CD4-positive, alpha-beta T cell treated with Interleukin-4 for 4 hours (primary cell): Measurements from ENCODE around the gene TTC39B.

Experiments
- DNase-seq: peaks from one replicate; pipeline ENCODE4 v3.0.0-alpha.2; 2020

The TTC39B gene

GRCh38 chr9:15158064-15158463, 149.0 kb downstream of the TTC39B start:
- DNase-seq = no peak

DNA sequence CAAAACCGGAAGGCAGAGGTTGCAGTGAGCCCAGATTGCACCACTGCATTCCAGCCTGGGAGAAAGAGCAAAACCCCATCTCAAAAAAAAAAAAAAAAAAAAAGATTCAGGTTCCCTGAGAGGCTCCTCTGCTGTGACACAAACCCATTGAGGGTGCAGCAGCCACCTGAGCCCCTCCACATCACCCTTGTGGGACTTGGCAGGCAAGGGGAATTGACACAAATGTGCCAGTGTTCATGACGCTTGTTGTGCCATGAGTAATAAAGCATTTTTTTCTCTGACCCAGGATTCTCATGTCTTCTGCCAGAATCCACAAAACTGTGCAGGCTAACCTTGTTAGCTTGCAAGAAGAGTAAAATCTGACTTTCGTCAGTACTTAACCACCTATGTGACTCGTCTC, 149.6 kb downstream of the TTC39B start:
- DNase-seq = no peak

GRCh38 chr9:15156241-15156640, 150.8 kb downstream of the TTC39B start:
- no peak for DNase-seq

GRCh38 chr9:15155826-15156225, 151.2 kb downstream of the TTC39B start:
- no peak for DNase-seq

DNA sequence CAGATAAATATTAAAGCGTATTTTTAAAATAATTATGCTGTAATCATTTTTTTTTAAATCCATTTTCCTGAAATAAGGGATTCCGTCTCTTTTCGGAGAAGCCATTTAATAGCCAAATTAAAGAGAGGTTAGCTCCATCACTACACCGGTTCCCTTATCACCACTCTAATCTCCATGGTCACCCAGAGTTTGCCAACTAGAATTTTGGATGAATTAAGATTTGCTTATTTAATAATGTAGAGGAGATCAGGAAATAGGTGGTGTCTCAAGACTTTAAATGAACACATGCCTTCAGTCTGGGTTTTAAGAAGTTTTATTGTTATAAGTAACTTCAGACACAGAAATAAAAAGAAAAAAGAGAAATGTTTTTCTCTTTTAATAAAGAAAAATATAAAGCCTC, 151.7 kb downstream of the TTC39B start:
- DNase-seq = no peak

GRCh38 chr9:15154677-15155076, 152.3 kb downstream of the TTC39B start:
- no peak for DNase-seq

- no peak for DNase-seq
These were observed 153.1 kb downstream of the TTC39B start for GRCh38 chr9:15153961-15154360.

DNA sequence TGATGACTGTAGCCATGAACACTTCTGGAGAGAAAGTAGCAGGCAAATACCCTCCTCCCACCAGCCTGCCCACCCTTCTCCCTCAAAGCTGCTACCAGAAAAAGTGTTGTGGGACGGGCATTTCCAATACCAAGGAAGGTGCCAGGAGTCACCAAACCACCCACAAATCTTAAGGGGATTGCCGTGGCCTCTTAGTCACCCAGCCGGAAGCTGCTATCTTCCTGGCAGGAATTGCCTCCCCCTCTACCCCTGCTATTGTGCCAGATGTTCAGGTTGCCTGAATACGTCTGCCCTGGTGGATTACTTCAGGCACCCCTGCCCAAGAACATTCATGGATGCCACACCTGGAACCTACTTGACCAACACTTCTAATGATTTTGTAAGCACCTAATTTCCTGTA, 156.1 kb downstream of the TTC39B start:
- DNase-seq = no peak

GRCh38 chr9:15149450-15149849, 157.6 kb downstream of the TTC39B start:
- no peak for DNase-seq

DNA sequence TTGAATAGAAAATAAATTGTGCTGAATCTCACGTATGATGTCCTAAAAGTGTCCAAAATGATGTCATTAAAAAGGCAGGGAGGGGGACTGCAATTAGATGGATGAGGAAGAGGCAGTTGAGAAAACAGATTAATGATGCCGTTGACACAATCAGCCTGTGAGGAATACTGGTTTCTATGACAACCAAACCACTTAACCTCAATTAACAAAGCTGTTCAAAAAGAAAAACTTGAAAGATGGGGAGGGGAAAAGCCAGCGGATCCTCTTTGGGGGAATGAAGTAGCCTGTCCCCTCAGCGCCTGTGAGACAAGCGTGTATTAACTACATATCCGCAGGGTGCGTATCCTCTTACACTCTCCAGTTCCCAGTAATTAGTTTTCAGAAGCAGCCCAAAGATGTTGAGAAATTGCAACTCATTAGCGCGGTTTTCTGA, 160.7 kb downstream of the TTC39B start:
- no peak for DNase-seq

DNA sequence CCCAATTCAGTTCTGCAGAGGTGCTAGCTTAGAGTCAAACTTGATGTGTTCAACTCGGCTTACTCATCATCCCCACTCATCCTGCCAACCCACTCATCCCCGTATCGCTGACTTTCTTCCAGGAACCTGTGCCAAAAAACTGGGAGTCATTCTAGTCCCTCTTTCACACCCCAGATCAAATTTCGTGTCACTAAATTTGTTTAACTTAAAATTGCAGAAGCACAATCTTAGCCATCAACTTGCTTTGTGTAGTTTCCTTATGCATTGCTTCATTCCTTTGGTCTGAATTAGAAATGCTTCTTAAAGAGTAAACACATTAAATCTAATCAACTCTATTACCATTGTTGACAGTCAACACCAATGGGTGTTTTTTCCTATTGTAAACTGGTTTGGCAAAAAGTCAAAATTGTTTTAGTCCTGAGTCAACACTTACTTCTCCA, 162.4 kb downstream of the TTC39B start:
- no peak for DNase-seq

- DNase-seq = peak; percentile 20
These were observed 164.0 kb downstream of the TTC39B start for GRCh38 chr9:15142878-15143534.

- DNase-seq = no peak
These were observed 167.0 kb downstream of the TTC39B start for GRCh38 chr9:15140051-15140450.

DNA sequence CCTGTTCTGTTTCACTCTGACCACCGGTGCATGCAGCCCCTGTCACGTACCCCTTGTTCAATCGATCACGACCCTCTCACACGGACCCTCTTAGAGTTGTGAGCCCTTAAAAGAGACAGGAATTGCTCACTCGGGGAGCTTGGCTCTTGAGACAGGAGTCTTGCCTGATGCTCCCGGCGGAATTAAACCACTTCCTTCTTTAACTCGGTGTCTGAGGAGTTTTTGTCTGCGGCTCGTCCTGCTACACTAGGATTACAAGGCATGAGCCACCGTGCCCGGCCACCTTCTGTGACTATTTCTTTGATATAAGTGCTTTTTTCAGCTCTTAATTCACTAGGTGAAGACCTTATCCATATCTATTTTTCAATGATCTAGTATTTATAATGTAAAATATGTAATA, 167.5 kb downstream of the TTC39B start:
- no peak for DNase-seq

- no peak for DNase-seq
These were observed 168.7 kb downstream of the TTC39B start for GRCh38 chr9:15138357-15138686.

DNA sequence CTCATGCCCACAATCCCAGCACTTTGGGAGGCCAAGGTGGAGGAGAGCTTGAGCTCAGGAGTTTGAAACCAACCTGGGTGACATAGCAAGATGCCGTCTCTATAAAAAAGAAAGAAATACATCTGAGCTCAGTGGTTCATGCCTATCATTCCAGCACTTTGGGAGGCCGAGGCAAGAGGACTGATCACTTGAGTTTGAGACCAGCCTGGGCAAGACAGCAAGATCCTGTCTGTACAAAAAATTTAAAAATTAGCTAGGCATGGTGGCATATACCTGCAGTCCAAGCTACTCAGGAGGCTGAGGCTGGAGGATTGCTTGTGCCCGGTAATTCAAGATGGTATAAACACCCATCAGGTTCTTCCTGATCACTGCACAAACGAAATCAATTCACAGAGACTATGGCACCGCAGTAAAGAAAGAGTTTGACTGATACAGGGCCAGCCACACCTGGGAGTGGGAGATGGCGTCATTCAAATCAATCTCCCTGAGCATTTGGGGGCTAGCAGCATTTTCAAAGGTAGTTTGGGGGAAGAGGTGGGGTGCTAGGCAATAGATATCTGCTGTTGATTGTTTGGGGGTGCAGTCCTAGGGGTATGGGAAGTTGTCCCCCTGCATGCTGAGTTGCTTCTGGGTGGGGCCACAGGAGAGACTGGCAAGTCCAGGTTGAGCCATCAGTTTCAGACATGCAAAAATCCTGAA, 169.2 kb downstream of the TTC39B start:
- no peak for DNase-seq

GRCh38 chr9:15137089-15137488, 169.9 kb downstream of the TTC39B start:
- DNase-seq = no peak

DNA sequence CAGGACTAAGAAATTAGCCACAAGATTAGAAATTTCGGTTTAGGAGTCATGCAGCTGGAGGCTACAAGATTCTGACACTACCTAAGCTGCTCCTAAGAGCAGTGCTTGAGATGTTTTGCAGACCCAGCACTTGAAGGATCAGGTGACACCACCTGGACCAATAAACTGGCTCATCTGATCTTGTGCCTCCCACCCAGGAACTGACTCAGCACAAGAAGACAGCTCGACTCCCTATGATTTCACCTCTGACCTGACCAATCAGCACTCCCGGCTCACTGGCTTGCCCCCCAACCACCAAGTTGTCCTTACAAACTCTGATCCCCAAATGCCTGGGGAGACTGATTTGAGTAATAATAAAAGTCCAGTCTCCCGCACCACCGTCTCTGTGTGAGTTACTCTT, 170.4 kb downstream of the TTC39B start:
- DNase-seq = no peak

DNA sequence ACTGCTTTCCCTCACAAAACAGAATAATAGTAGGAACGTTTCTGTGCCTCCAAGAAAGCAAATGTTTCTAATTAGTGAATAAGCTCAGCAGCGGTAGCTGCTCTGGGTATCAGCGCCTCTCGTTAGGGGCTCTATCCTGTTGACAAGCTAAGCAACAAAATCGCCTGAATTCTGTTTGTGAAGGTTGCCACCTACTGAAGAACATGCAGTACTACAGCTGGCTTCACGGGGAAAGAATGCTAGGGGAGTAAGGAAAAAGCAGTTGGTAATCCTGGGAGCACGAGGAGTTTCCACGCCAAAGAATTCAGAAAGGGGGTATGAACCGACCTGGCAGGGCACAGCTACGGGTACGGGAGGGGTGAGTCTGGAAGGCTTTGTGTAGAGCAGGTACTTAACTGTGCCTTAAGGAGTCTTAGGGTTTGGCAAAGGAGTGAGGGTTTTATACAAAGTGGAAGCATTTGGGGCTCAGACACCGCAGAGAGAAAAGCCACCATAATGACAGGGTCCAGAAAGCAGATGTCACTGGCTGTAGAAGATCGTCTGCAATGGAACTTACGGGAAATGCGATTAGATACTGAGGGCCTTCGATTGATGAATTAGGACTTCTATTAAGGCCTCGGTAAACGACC, 171.7 kb downstream of the TTC39B start:
- peak; percentile 50 for DNase-seq

DNA sequence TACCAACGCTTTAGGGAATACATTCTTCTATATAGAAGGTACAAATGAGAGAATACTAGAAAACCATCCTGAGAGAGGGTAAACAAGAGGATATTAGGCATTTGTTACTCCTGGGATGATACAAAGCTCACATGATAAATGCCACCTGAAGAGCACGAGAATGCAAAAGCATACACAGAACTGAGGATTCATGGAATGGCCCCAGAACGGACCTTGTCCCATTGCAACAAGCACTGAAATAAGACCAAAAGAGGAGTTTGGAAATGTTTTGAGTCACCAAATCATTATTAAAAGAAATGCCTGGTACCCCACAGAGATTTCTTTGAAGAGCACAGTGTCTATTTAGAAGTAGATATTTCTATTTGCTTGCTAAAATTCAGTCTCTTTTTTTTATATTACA, 173.5 kb downstream of the TTC39B start:
- no peak for DNase-seq

DNA sequence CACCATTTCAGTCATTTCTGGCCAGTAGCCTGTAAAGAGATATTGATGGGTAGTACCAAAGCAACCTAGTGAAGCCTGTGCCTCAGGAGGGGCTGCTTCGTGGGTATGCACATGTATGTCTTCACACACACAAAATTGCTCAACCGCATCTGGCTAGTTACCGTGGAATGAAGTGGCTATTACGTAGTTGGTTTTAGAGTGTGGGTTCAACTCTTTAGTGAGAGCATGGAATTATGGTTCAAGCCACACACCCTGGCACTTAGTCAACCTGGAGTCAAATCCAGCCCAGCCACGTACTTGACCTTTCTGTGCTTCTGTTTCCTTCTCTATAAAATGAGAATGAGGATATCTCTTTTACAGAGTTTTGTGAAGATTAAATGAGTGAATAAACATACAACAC, 174.9 kb downstream of the TTC39B start:
- DNase-seq = no peak

DNA sequence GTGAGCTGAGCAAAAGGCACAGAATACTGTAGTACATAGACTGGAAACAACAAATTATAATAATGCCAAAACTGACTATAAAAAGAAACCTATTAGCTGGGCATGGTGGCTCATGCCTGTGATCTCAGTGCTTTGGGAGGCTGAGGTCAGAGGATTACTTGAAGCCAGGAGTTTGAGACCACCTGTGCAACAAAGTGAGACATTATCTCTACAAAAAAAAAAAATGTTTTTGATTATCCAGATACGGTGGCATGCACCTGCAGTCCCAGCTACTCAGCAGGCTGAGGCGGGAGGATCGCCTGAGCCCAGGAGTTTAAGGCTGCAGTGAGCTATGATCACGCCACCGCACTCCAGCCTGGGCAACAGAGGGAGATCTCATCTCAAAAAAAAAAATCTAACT, 175.9 kb downstream of the TTC39B start:
- no peak for DNase-seq

DNA sequence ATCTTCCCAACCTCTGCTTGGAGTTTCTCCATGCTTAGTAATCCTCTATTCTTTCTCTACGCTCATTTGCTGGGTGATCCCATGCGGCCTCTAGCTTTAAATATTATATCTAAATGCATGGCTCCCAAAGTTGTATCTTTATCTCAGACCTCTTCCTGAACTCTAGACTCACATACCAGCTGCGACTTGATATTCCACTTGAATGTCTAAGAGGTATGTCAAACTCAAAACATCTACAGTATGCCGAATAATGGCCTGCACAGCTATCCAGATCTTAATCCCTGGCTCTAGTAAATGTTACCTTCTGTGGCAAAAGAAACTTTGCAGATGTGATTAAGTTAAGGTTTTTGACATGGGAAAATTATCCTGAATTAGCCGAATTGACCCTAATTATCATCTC, 179.2 kb downstream of the TTC39B start:
- no peak for DNase-seq

DNA sequence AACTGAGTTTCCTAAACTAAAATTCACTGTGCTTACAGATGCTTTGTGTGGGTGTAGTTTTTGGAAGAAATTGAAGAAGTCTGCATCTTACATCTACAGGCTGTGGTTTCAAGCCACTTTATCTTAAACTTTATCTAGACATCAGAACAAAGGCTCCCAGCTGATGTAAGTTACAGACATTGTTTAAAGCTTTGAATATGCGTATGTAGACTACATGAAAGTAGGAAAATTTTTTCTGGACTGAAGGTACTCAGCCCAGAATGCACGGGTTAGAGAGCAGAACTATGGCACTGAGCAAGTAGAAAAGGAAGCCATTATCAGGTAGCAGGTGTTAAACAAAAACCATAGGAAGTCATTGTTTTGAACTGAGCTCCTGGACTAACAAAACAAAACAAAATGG, 185.4 kb downstream of the TTC39B start:
- DNase-seq = no peak
